ENCODE measurements around the gene QDPR. TPM values are rescaled to one million over a fixed set of nuclear protein-coding genes. Genes with fewer than 3 reads are reported as not detected.

QDPR gene
- total and polyA plus RNA-seq, 12 donors = 23.3 to 86.2 (median 45.8) TPM

DNA sequence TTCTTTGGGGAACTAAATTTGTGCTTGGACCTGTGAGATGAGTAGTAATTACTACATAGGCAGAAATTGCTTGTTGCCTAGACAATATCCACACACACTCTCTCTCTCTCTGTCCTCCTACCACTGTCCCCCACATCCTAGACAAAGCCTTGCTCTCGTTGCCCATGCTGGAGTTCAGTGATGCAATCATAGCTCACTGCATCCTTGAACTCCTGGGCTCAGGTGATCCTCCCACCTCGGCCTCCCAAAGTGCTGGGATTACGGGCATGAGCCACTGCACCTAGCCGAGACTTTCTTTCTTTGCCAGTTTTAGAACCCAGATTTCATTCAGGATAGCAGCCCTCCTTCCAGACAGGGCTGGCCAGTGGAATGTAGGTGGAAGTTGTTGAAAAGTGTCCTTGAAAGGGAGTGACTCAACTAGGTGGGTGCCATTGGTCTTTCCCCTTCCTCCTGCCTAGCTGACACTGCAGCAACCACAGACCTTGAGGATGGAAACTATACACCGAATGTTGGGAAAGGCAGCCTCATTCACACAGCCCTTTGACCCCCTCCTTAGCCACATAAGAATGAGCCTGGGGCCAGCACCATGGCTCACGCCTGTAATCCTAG lies 48.3 kb upstream of the QDPR start:
- Histone ChIP-seq H3K4me1 (replicated peaks in 1 of 2) (no peaks in the 10 kb centered on the region), H3K4me3 (no peak overlapping the region), H3K27me3 (no peaks in the 10 kb centered on the region), H3K36me3 (replicated peaks in 1 of 2) (no peaks in the 10 kb centered on the region), H3K27ac (no peak overlapping the region), H3K9me3 (replicated peaks in 1 of 3) (no peaks in the 10 kb centered on the region)
- TF ChIP-seq CTCF (IDR thresholded peaks at IDR 0.05) (no peak), POLR2A (IDR thresholded peaks at IDR 0.05) (no peak)
- 66 to 77% (median 74%) methylated on average over 6 of the region's 6 CpGs for WGBS, 4 donors
- DNase-seq = no peak
- intact Hi-C loops (cut with DNase I) = no loop called here

DNA sequence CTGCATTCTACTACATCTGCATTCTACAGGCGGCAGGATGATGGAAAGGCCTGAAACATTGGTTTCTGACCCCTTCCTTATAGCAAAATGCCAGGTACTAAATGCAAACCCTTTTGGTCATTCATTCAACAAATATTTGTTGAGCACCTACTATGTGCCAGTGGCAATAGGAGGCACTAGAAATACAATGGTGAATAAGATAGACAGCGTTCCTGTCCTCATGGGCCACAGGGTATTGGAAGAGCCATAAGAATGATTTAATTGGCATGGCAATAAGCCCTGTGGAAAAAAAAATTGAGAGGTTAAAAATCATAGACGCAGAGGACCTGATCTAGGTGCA lies 47.8 kb upstream of the QDPR start:
- Histone ChIP-seq H3K27me3 (no peaks in the 10 kb centered on the region), H3K4me3 (no peak overlapping the region), H3K36me3 (replicated peaks in 1 of 2) (no peaks in the 10 kb centered on the region), H3K9me3 (replicated peaks in 1 of 3) (no peaks in the 10 kb centered on the region), H3K4me1 (replicated peaks in 1 of 2) (no peaks in the 10 kb centered on the region), H3K27ac (no peak overlapping the region)
- DNase-seq = no peak
- intact Hi-C loops (cut with DNase I) = no loop called here
- 87 to 93% (median 91%) methylated on average over 3 of the region's 3 CpGs for WGBS, 4 donors
- no peak for TF ChIP-seq POLR2A (IDR thresholded peaks at IDR 0.05)
- no peak for TF ChIP-seq CTCF (IDR thresholded peaks at IDR 0.05)

DNA sequence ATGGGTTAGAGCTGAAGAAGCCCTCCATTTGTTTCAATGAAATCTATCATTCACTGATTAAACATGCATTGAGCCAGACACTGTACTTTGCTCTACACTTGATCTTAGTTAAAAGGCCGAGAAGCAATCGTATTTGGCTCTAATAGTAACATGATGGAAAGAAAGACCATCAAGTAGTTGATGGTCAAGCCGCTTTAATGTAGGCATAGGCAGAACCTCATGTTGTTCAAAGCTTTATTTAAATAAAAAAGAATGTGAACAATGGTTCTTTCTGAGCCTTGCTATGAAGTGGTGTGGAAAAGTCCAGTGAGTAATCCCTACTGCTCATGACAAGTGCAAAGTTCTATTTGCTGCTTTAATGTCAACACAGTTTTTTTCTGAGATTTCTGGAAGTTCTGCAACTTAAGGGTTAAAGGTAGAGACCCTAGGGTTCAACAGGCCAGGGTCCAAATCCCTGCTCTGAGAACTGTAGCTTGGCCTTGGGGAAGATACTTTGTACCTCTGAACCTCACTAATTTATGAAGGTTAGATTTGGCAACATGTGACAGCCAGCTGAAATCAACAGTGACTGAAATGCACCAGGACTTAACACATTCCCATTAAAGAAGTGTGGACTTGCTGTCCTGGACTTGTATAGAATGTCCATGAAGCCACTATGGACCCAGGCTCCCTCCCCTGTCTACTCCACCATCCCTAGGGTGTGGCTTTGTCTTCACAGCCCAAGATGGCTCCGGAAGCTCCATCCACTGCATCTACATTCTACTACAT lies 47.2 kb upstream of the QDPR start:
- Histone ChIP-seq H3K4me1 (replicated peaks in 1 of 2) (no peaks in the 10 kb centered on the region), H3K36me3 (replicated peaks in 1 of 2) (no peaks in the 10 kb centered on the region), H3K9me3 (replicated peaks in 1 of 3) (no peaks in the 10 kb centered on the region), H3K4me3 (no peak overlapping the region), H3K27ac (no peak overlapping the region), H3K27me3 (no peaks in the 10 kb centered on the region)
- DNase-seq = no peak
- 85 to 93% (median 87%) methylated on average over 4 of the region's 4 CpGs for WGBS, 4 donors
- no peak for TF ChIP-seq CTCF (IDR thresholded peaks at IDR 0.05)
- TF ChIP-seq POLR2A (IDR thresholded peaks at IDR 0.05) = no peak
- intact Hi-C loops (cut with DNase I) = no loop called here

- no peak for DNase-seq
- H3K27me3 ChIP-seq = no peaks in the 10 kb centered on the region
- H3K27ac ChIP-seq = no peak overlapping the region
- H3K9me3 ChIP-seq (replicated peaks in 1 of 3) = no peaks in the 10 kb centered on the region
- H3K36me3 ChIP-seq (replicated peaks in 1 of 2) = no peaks in the 10 kb centered on the region
- TF ChIP-seq CTCF (IDR thresholded peaks at IDR 0.05) (no peak), POLR2A (IDR thresholded peaks at IDR 0.05) (no peak)
- intact Hi-C loops (cut with DNase I) = no loop called here
- WGBS, 4 donors = 75 to 82% (median 81%) methylated on average over 5 of the region's 5 CpGs
- H3K4me3 ChIP-seq = no peak overlapping the region
- H3K4me1 ChIP-seq (replicated peaks in 1 of 2) = no peaks in the 10 kb centered on the region
These were observed 46.0 kb upstream of the QDPR start for GRCh38 chr4:17557880-17558279.

All from adrenal gland (tissue), 12 donors.